Stimulated activated CD4-positive, alpha-beta T cell treated with anti-CD3 and anti-CD28 coated beads, Interleukin-4, amount 100 ng/mL, for 1 hour (primary cell): ENCODE results near the gene HNRNPH2.

Source experiments
- DNase-seq: peaks from one replicate; pipeline ENCODE4 v3.0.0-alpha.2; 2020

Gene HNRNPH2, protein sequence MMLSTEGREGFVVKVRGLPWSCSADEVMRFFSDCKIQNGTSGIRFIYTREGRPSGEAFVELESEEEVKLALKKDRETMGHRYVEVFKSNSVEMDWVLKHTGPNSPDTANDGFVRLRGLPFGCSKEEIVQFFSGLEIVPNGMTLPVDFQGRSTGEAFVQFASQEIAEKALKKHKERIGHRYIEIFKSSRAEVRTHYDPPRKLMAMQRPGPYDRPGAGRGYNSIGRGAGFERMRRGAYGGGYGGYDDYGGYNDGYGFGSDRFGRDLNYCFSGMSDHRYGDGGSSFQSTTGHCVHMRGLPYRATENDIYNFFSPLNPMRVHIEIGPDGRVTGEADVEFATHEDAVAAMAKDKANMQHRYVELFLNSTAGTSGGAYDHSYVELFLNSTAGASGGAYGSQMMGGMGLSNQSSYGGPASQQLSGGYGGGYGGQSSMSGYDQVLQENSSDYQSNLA

GRCh38 chrX:101407748-101408531 is at the start of gene HNRNPH2, which contains the start of gene GLA:
HNRNPH2 (plus strand) TSS chrX:101408222; CDS start chrX:101411989, 3,767 bp downstream.
GLA (minus strand) TSS chrX:101407925; CDS start chrX:101407903, 22 bp downstream.
- peak; percentile 80 for DNase-seq

DNA sequence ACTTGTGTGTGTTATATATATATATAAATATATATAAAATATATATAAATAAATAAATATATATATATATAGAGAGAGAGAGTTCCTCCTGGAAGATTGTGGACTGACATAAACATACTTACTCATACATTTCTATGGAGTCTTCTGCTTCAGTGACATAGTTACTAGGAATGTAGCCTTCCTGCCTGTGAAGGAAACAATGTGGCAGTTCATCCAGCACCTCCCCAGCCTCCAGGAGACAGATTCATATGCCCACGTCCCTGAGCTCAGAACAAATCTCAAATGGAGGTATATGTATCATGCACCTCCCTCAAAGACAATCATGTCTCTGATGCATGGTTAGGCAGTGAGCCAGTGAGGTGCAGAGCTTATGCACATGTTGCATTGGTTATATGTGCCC is 48.1 kb upstream of the HNRNPH2 start:
- no peak for DNase-seq

- DNase-seq = no peak
Observed at GRCh38 chrX:101360390-101360789, 47.6 kb upstream of the HNRNPH2 start.

DNA sequence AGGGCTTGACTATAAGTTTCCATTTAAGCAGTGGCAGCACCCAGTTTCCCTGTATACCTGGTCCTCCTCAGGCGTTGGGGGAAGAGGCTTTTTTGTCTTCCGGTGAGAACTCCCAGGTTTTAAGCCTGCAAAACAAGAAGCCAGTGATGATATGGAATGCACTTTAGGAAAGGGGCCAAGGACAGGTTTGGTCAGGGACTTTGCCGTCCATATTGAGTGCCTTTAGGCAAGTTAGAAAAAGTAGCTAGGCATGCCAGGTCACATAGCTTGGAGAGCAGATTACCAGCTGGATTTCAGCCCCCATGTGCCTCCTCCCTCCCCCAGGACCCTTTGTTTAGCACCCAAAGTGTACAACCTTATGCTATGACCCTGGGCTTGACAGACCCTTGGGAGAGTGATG is 45.9 kb upstream of the HNRNPH2 start:
- no peak for DNase-seq

DNA sequence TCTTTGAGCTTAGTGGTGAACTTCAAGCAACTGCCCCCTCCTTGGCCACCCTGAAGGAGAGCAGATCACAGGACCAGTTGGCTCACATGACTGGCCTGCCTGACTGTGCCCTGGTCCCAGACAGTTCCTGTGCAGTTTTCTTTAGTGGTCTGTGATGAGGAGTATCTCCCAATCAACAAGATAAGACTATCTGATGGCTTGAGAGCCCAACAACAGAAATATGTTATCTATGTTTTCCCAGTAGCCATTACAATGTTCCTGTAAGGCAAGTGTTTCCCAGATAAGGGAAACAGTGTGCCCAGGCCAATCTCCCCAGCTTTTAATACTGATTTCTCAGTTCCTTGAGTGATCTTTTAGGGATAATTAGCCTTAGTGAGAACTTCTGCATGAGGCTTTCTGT is 45.3 kb upstream of the HNRNPH2 start:
- DNase-seq = no peak

GRCh38 chrX:101365301-101365795 is 42.7 kb upstream of the HNRNPH2 start:
- DNase-seq = no peak

DNA sequence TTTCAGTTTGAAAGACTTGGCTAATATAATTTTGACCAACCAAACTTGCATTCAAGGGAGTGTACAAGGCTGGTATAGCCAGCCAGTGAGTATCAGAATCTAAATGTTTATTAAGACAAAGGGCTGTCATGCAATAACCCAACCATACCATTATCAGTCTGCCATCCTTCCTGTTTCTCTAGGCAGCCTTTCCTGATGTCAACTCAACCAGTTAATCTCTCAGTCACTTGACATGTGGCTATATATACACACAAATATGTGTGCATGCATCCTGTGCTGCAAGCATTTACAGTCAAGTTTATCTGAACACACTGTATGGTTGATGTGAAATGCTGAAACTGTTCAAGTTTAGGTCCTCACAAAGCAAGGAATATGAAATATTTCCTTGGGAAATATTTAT is 39.2 kb upstream of the HNRNPH2 start:
- no peak for DNase-seq

DNA sequence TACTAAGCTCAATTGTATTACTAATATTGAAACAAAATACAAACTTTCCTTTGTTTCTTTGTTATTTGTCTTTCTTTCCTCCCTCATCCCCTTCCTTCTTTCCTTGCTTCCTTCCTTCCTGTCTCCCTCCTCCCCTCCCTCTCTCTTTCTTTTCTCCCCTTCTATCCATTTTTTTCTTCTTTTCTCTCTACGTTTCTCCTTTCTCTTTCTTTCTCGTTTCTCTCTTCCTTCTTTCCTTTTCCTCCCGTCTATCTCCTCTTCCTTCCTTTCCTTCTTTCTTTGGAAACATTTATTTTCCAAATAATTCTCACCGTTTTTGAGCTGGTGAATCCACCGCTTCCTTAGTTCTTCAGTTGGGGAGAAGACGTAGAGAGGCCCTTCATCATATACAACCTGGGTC is 38.3 kb upstream of the HNRNPH2 start:
- DNase-seq = no peak

DNA sequence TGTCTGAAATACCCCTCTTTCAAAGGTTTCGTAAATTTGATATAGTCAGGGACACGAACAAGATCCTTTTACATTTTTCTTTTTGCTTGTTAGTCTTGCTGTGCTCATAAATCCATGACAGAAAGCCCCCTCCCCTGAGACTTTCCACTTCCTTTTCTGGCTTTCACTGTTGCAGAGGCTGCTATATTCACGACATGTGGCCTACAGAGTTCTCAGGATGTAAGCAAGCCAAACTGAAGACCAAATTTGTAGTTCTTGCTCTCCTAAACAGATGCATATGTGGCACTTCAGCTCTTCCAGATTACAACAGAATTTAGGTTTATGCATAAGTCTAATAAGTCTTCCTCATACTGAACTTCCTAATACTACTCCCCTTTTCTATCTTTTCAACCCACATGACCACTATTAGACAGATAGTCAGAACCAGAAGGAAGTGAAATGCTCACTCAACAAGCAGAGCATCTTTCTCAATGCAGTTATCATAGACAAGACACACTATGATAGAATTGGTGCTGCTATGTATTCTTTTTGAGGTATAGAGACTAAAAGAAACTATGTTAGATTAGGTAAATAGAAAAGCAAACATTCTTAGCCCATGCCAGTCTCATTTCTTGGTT is 37.0 kb upstream of the HNRNPH2 start:
- no peak for DNase-seq

GRCh38 chrX:101377547-101377946 is 30.5 kb upstream of the HNRNPH2 start:
- no peak for DNase-seq

GRCh38 chrX:101383679-101384205 is 24.3 kb upstream of the HNRNPH2 start:
- DNase-seq = no peak

DNA sequence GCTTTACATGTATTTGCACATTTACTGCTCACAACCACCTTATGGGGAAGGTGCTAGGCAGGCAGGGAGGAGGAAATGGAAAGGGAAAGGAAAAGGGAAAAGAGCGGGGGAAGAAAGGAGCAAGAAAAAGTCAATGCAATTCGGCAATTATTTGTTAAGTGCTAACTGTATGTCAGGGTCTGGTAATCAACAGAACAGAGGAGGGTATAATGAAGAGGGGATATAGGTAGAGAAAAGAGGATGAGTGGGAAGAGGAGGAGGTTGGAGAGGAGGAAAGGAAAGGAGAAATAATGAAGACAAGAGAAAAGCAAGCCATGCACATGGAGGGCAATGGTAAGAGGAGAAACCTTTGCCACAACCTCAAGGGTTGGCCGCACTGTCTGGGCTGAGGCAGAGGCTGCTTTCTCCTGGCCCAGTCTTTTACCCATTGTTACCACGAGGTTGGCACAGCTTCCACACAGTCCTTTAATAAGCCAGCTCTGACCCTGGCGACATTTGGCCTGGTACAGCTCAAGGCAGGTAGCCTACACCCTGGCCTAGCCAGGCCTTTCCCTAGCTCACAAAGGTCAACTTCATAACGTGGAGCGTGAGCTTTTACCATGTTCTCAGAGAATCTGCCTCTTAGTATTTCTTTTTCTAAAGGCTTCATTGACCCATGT is 22.9 kb upstream of the HNRNPH2 start:
- no peak for DNase-seq

DNA sequence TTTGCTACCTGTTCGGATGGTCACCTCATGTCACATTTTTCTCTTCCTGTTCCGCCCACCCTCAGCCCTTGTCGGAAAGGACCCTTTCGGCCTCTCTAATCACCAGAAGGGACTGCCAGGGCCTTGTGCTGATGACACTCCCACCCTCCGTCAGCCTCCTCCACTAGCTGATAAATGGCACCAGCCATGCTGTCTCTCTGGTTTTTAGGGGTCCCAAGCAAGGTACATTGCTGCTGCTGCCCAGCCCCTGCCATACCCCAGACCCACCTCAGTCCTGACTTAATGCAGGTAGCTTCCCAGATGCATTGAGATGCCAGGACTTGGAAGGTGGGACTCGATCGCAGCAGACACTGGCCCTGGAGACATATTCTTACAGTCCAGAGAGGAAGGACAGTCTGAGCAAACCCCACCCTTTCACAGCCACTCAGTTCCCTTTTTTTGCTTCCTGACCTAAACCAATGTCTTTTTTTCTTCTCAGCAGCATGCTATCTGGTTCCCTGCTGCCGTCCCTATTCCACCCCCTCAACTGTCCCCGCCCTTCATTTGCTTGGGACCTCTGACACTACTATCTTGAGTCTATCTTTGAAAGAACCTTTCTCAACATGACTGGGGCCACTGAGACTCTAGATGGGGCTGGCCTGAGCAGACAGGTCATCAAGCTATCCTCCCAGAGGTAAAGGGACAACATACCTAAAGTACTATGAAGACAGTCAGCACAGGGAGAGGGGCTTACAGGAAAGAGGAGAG is 22.1 kb upstream of the HNRNPH2 start, which contains the start of gene BTK:
Gene BTK, minus strand, starts transcription at position 397 of the 747 bp plus-strand sequence. CDS start 10,907 bp downstream, outside the sequence.
- DNase-seq = no peak

- no peak for DNase-seq
Observed at GRCh38 chrX:101386542-101386885, 21.5 kb upstream of the HNRNPH2 start.

- DNase-seq = no peak
Observed at GRCh38 chrX:101388604-101389003, 19.4 kb upstream of the HNRNPH2 start.

DNA sequence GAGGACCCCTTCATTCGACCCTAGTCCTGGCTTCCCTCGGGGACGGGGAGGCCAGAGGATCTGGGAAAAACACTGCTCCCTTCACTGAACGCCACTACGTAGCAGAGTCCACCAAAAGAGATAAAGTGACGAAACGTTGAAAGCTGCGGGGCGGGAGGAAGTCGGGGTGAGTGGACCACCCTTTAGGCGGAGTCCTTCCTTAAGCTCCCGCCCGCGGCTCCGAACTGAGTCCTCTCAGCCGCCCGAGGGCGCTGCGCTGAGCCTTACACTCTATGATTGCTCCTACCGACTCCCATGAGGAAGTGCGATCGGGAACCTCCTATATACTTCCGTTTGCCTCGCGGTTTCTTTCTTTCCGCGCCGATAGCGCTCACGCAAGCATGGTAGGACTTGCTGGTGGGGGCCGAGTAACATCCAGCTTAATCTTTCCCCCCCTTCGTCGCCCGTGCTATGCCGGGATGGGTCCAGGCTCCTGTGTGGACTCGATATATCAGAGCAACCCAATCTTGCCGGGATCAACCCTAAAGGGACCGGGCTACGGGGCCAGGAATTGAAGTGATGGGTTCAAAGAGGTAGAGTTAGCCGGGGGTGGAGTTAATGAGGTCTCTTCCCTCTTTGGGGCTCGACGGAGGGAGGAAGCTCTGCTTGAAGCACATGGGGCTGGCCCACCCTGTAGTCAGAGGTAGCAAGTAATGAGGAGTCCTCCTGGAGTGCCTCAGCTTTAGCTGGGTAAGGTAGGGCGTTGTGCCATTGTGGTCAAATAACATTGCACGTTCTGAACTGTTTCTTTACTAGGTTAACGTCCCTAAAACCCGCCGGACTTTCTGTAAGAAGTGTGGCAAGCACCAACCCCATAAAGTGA is 17.1 kb upstream of the HNRNPH2 start, which contains the start of gene RPL36A:
Gene RPL36A, plus strand, starts transcription at position 348 of the 862 bp plus-strand sequence. Its CDS starts 33 bp downstream, at position 381.
- peak; percentile 82 for DNase-seq

DNA sequence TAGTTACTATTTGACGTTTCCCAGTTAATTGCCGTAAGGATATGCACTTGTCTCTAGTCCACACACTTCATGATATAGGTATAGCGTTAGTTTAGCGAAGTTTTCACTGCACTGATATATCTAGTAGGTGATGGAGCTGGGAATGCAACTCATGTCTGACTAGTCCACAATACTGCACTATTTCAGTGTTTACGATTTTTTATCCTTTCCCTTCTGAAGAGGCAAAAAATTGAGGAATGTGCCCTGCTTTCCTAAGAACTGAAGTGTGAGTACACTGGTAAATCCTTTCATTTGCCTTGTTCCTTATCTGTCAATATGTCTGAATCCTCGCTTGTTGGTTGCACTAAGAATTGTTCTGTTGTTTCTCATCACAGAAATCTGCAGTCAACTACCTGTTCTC is 16.2 kb upstream of the HNRNPH2 start:
- DNase-seq = no peak

- DNase-seq = no peak
Observed at GRCh38 chrX:101393530-101394305, 14.3 kb upstream of the HNRNPH2 start.

- no peak for DNase-seq
Observed at GRCh38 chrX:101394372-101394771, 13.7 kb upstream of the HNRNPH2 start.

DNA sequence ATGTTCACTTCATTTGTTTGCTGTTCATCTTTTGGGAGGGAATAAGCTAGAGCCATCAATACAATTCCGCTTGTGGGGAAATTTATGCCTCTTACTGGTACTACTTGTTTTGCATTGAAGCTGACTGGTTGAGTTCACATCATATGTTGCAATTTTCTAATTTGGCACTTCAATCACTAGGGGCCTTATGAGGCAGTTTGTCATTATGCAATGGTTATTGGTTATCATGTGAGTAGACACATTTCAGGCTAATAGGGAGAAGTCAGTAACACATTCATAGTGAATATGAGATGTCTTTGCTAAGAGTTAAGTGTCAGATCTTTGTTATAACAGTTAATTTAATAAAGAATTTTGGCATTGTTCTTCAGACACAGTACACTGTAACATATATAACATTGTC is 12.2 kb upstream of the HNRNPH2 start:
- no peak for DNase-seq
